ENCODE measurements around the gene MRPS25.

DNA sequence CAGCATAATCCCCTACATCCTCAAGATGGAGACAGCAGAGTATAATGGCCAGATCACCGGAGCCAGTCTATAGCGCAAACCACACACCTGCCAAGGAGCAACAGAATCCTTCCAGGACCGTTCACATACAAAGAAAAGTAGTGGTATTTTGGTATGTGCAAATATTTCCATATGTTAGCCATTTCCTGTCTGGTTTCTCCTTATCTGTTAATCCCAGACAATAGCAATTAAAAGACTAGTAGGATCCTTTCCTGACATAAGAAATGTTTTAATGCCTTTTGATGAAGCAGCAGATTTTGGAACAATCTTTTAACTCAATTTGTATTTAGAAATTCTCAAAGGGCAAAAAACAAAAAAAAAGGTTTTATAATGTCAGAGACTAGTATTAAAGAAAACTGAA is 22.2 kb downstream of the MRPS25 start:
- TF ChIP-seq, protein P1, sequence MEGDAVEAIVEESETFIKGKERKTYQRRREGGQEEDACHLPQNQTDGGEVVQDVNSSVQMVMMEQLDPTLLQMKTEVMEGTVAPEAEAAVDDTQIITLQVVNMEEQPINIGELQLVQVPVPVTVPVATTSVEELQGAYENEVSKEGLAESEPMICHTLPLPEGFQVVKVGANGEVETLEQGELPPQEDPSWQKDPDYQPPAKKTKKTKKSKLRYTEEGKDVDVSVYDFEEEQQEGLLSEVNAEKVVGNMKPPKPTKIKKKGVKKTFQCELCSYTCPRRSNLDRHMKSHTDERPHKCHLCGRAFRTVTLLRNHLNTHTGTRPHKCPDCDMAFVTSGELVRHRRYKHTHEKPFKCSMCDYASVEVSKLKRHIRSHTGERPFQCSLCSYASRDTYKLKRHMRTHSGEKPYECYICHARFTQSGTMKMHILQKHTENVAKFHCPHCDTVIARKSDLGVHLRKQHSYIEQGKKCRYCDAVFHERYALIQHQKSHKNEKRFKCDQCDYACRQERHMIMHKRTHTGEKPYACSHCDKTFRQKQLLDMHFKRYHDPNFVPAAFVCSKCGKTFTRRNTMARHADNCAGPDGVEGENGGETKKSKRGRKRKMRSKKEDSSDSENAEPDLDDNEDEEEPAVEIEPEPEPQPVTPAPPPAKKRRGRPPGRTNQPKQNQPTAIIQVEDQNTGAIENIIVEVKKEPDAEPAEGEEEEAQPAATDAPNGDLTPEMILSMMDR (IDR thresholded peaks at IDR 0.05; ENCODE audit: extremely low read depth in 1 of 2, insufficient read depth in 1 of 2, low read depth in 1 of 2, low read length in 2 of 2) = no peak
- TF ChIP-seq POLR2AphosphoS5 (IDR thresholded peaks at IDR 0.05; ENCODE audit: insufficient read depth, low read depth, low read length) = no peak
- TF ChIP-seq POLR2A (IDR thresholded peaks at IDR 0.05; ENCODE audit: low read depth, low read length) = no peak
- no peak for TF ChIP-seq EZH2 (IDR thresholded peaks at IDR 0.05; ENCODE audit: borderline replicate concordance, low read depth, low read length, severe bottlenecking)

Measured in endothelial cell of umbilical vein (primary cell).